Lung (tissue), 12 donors: ENCODE results near the gene WDR73. TPM values are rescaled to one million over a fixed set of nuclear protein-coding genes. Genes with fewer than 3 reads are reported as not detected.

ENCODE experiments used
- ATAC-seq: fragments of 200-7000 bp; cut with Tn5 transposase; one replicate; pipeline ENCODE4 v1.9.1; 2020; ENCODE audit warnings: moderate number of reproducible peaks; ENCODE audit not compliant: insufficient read depth, low FRiP score
- DNase-seq, 3 donors: peaks; one replicate each; pipeline ENCODE4 v3.0.0-alpha.2; 2013 to 2017
- H3K27ac ChIP-seq, 2 donors: one replicate each; pipeline ENCODE4 v1.5.1; 2013; ENCODE audit warnings: mild to moderate bottlenecking in 2 of 2, moderate library complexity in 2 of 2, control low read depth in 1 of 2, inconsistent platforms in 1 of 2, low read depth in 1 of 2, low read length in 1 of 2
- H3K27me3 ChIP-seq, 3 donors: one replicate each; pipeline ENCODE4 v1.5.1; 2013; ENCODE audit warnings: low read length in 2 of 3; ENCODE audit not compliant: control insufficient read depth in 3 of 3, insufficient read depth in 3 of 3
- H3K36me3 ChIP-seq, 4 donors: one replicate each; pipeline ENCODE4 v1.5.1; 2013; ENCODE audit warnings: low read length in 4 of 4, mild to moderate bottlenecking in 1 of 4, moderate library complexity in 1 of 4; ENCODE audit not compliant: control insufficient read depth in 4 of 4, insufficient read depth in 4 of 4
- H3K4me1 ChIP-seq, 5 donors: one replicate each; pipeline ENCODE4 v1.5.1; 2013; ENCODE audit warnings: low read length in 5 of 5, mild to moderate bottlenecking in 2 of 5, moderate library complexity in 1 of 5; ENCODE audit not compliant: control insufficient read depth in 5 of 5, insufficient read depth in 5 of 5
- H3K4me3 ChIP-seq: one replicate; pipeline ENCODE4 v1.5.1; 2013; ENCODE audit warnings: mild to moderate bottlenecking, control low read depth, moderate library complexity
- H3K9ac ChIP-seq, 2 donors: one replicate each; pipeline ENCODE4 v1.5.1; 2013; ENCODE audit warnings: low read length in 2 of 2, control low read depth in 1 of 2; ENCODE audit not compliant: insufficient read depth in 1 of 2
- H3K9me3 ChIP-seq, 4 donors: one replicate each; pipeline ENCODE4 v1.5.1; 2013; ENCODE audit warnings: low read length in 3 of 4, mild to moderate bottlenecking in 1 of 4, moderate library complexity in 1 of 4; ENCODE audit not compliant: control insufficient read depth in 4 of 4, insufficient read depth in 3 of 4
- WGBS, 2 donors: extraction: QIAGEN DNeasy Blood & Tissue Kit; methylation state at CpG; one replicate each; pipeline ENCODE4 v1.1.7; 2013; 5-methylcytosine and 5-hydroxymethylcytosine counted together
- polyA plus RNA-seq, 2 donors: library from polyadenylated mRNA; stranded (reverse); fragments of 200-250 nt; gene quantifications; one replicate each; pipeline ENCODE4 v1.2.1, GENCODE V29; 2013
- total RNA-seq, 2 donors: library from RNA; depleted of rRNA in 1 of 2; stranded (reverse); fragments of >200 nt in 1 of 2; gene quantifications; one replicate each; pipeline ENCODE4 v1.2.1, GENCODE V29; 2014 to 2021
- TF ChIP-seq, protein P1 (sequence below): IDR thresholded peaks from 2 replicates; pipeline ENCODE4 v1.5.1; 2012; ENCODE audit warnings: mild to moderate bottlenecking; ENCODE audit errors: control extremely low read depth, extremely low read depth
- donor health status: control.
- donor health status: control.
- donor health status: Bipolar disorder and iron deficiency.
- donor health status: healthy.
- donor health status: DM: yes; HTN: yes; CAD: no.

Gene WDR73
- total and polyA plus RNA-seq, 4 donors, result 18.2 to 35.6 (median 26.5) TPM

DNA sequence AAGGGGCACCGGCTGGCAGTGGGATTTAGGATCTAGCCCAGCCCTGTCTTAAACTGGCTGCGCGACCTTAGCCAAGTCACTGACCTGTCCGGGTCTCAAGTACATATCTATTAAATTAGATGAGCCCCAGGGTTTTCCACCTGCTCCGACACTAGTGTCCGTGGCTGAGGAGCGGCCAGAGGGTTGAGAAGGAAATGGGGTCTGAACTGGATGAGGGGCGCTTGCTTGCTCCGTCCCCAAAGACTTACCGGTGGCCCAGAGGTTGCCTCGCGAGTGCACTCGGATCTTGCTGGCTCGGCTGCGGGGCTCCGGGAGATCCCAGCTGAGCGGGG is 3.6 kb upstream of the WDR73 start:
- DNase-seq (no peak), ATAC-seq (no peak)
- H3K27me3 ChIP-seq, result no peaks in the 10 kb centered on the region
- peak overlapping the region in 1 of 2 donors; percentile 47 for H3K9ac ChIP-seq
- H3K36me3 ChIP-seq, result peaks cover 0 to 2% (median 0%) of the 10 kb centered on the region in 4 donors
- H3K27ac ChIP-seq, result peak overlapping the region in 1 of 2 donors; percentile 69
- H3K4me1 ChIP-seq, result peaks cover 4 to 16% (median 6%) of the 10 kb centered on the region in 5 donors
- TF ChIP-seq, protein P1, sequence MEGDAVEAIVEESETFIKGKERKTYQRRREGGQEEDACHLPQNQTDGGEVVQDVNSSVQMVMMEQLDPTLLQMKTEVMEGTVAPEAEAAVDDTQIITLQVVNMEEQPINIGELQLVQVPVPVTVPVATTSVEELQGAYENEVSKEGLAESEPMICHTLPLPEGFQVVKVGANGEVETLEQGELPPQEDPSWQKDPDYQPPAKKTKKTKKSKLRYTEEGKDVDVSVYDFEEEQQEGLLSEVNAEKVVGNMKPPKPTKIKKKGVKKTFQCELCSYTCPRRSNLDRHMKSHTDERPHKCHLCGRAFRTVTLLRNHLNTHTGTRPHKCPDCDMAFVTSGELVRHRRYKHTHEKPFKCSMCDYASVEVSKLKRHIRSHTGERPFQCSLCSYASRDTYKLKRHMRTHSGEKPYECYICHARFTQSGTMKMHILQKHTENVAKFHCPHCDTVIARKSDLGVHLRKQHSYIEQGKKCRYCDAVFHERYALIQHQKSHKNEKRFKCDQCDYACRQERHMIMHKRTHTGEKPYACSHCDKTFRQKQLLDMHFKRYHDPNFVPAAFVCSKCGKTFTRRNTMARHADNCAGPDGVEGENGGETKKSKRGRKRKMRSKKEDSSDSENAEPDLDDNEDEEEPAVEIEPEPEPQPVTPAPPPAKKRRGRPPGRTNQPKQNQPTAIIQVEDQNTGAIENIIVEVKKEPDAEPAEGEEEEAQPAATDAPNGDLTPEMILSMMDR, result no peak
- peak overlapping the region; percentile 34 for H3K4me3 ChIP-seq
- no peaks in the 10 kb centered on the region for H3K9me3 ChIP-seq
- WGBS, 2 donors, result 22 to 33% methylated on average over 15 to 17 of the region's 17 CpGs

GRCh38 chr15:84656972-84657371 is 2.9 kb upstream of the WDR73 start:
- Histone ChIP-seq H3K4me1 (peaks cover 4 to 20% (median 6%) of the 10 kb centered on the region in 5 donors), H3K27me3 (no peaks in the 10 kb centered on the region), H3K27ac (no peak overlapping the region), H3K9me3 (no peaks in the 10 kb centered on the region), H3K4me3 (no peak overlapping the region), H3K9ac (peak overlapping the region in 1 of 2 donors; percentile 36), H3K36me3 (peaks cover 0 to 5% (median 0%) of the 10 kb centered on the region in 4 donors)
- TF ChIP-seq, protein P1, result no peak
- DNase-seq, result no peak
- whole genome bisulfite sequencing, 2 donors, result 93% methylated on average over 7 of the region's 7 CpGs
- no peak for ATAC-seq

DNA sequence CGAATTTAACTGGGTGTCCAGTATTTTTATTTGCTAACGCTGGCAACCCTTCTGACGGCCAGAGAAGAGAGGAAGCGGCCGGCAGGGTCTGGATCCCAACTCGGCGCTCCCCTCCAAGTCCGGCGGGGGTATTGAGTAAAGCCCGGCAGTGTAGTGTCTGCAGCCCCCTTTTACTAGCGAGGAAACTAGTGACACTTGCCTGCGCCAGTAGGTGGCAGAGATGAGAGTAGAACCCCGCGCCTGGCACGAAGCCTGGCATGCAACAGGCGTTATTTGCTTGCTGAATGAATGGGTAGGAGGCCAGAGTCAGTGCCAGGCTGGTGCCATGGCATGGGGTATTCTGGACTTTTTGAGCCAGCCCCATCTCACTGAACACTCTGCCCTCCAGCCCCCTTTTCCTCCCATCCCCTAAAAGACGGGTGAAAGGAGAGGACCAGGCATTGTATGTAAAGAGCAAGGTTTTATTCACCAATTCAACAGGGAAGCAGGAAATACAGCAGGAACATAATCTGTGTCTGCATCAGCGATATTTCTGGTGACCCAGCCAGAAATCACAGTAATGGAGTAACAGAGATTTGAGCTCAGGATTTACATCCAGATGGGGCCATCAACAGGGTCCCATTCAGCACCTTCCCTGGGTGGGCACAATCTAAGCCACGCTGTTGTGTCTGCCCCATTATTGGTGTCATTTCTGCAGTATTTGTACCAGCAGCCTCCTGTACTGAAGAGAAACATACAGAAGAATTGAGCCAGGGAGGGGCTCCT is 788 bp upstream of the WDR73 start:
- peak overlapping the region; percentile 81 to 97 for H3K9ac ChIP-seq
- no peaks in the 10 kb centered on the region for H3K27me3 ChIP-seq
- H3K4me3 ChIP-seq, result peak overlapping the region; percentile 18
- H3K36me3 ChIP-seq, result peaks cover 1 to 16% (median 5%) of the 10 kb centered on the region in 4 donors
- DNase-seq (peak; percentile 83 to 86 (median 84)), ATAC-seq (peak; percentile 51)
- H3K27ac ChIP-seq, result peak overlapping the region; percentile 76 to 85
- H3K4me1 ChIP-seq, result peaks cover 4 to 20% (median 6%) of the 10 kb centered on the region in 5 donors
- TF ChIP-seq, protein P1, result peak; percentile 53
- WGBS, 2 donors, result 5 to 7% methylated on average over 19 of the region's 19 CpGs
- no peaks in the 10 kb centered on the region for H3K9me3 ChIP-seq
